CD4-positive, alpha-beta T cell treated with Interleukin-4 for 4 hours (primary cell): ENCODE data around the gene C2CD4D.
"Not testable (repeated sequence)": the region's sequence is repeated elsewhere in the genome, so short reads cannot be mapped to it uniquely, and the experiment has no call there.

ENCODE experiments used
- DNase-seq: peaks from one replicate; pipeline ENCODE4 v3.0.0-alpha.2; 2020

The C2CD4D gene

DNA sequence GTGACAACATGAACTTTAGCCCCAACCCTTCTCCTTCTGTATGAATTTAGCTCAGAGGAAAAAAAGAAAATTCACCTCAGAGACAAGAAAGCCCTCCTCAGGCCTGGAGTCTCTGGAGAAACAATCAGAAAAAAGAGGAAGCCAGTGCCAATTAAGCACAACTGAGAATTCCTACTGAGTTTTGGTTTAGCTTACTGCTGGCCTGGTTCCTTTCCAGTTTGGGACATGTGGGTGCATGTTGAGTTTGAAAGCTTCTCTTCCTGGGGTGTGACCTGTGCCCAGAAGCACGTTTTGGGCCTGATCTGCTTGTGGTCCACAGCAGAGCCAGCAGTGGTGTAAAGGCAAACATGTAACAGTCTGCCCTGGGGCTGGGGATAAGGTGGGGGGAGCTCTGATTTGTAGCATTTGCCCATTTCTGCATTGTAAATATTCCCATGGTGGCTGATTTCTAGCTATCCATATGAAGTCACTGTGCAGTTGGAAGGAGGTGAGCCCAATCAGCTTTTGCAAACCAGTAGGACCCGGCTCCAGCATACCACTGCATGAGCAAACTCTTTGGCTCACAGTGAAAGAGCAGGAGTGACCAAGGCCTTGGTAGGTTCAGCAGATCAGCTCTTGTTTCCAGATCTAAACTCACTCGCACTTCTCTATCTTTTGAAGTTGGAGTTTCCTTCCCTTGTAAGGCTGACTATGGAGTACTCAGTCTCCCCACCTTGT is 18.6 kb upstream of the C2CD4D start:
- no peak for DNase-seq

DNA sequence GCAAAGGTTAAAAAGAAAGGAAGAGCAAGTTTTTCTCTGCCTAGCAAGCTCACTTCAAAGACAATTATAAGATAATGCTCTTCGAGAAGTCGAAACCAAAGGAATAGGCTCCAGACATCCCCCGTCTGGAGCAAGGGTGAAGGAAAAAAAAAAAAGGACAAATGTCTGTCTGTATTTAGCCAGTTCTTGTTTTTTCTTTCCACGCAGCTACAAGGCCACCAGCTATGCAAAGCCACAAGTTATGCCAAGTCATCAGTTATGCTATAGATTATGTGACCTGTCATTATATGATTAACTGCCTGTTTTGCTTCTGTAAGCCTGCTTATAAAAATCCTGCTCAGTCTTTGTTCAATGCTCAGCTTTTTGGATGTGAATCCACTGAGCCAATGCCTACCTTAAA is 16.3 kb upstream of the C2CD4D start:
- no peak for DNase-seq

DNA sequence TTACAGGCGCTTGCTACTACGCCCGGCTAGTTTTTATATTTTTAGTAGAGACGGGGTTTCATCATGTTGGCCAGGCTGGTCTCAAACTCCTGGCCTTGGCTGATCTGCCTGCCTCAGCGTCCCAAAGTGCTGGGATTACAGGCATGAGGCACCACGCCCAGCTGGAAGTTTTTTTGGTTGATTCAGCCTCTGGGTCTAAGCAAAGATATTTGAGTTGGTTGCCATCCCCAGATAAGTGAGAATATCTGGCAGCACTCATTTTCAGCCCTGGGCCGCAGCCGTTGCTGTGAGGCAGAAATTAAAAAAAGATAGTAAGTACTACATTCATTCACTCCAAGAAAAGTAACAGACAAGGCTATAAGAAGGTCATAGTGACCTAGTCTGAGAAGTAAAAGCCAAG is 15.9 kb upstream of the C2CD4D start:
- not testable (repeated sequence) for DNase-seq

DNA sequence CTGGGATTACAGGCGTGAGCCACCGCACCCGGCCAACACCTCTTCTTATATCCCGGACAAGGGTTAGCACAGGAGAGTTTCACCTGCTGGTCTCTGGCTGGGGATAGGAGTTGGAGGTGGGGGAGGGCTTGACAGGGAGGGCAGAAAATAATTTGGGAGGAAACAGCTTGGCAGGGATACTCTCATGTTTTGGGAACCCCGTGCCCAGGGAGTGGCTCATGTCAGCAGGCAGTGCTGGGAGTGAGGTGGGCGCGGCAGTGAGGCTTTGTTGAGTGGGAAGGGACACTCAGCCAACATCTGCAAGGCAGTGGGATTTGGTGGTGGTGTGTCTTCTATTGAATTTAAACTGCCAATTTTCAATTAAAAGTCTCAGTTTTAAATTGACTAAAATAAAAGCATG is 15.0 kb upstream of the C2CD4D start:
- DNase-seq, result no peak

DNA sequence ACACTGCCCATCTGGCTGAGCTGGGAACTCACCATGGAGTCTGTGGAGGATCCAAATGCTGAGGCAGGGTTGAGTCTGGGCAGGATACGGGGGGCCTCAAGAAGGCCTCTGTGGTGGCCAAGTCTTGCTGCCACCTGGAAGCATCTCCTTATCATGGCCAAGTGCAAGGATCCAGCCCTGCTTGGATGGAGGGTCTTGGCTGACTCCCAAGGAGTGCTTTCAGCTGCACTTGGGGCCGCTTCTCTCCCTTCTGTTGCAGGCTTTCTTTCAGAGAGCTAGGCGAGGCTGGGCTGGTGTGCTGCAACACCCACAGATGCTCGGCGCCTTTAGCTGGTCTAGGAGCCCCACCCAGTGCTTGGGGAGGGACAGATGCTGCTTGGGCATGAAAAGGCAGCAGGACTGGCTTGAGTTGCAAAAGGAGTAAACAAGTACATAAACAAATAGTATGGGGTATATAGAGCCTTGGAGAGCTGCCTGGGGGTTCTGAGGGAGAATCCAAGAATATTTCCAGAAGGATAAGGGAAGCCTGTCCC is 13.9 kb upstream of the C2CD4D start, which contains the start of gene THEM5:
THEM5 (minus strand) TSS at position 302 of the 533 bp plus-strand sequence; CDS start at position 155, 147 bp downstream.
- no peak for DNase-seq

DNA sequence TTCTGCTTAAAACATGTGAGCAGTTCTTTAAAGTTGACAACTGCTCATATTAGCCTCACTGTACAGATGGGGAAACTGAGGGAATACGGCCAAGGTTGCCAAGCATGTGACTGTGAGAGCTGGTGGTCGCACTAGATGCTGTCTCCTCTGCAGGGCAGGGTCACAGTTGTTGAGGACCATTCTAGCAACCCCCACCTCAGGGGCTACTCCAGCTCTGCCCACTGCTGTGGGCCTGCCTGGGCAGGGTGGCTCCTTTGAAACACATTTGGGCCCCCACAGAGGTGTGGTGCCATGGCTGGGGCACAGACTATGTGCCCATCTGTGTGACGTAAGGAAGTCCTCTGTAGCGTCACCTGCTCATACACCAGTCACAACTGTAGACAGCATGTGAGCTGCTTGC is 13.1 kb upstream of the C2CD4D start:
- no peak for DNase-seq

DNA sequence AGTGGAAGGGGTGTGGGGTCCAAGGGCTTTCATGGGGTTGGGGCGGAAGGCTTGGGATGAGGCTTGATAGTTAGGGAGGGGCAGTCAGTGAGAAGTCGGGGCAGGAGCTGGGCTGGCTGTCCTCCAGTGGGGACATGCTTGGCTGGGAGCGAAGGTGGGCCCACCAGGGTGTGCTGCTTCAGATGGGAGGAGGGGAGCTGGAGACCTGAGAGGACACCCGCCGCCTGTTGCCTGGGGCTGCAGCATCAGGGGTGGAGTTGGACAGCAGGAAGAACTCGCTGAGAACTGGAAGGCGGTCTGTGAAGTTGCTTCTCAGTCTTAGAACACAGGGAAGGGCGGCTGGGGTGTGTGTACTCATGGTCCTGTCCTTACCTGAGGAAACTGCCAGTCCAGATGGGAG is 12.3 kb upstream of the C2CD4D start:
- DNase-seq, result no peak

DNA sequence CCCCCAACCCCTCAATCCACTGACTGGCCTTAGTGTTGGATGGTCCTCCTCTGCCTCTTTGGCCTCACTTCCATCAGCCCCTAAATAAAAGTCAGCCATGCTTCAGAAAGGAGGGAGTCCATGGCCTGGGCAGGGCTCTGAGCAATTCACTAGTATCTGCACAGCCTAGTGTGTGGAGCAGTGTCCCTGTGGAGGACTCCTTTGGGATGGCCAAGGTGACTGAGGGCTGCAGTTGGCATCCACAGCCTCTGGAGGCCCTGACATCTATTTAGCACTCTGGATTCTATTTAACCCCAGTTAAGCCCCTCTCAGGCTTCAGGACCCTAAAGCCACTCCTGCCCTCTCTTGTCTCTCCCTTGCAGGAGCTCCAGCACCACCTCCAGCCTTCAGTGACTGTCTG is 10.3 kb upstream of the C2CD4D start:
- DNase-seq, result no peak

DNA sequence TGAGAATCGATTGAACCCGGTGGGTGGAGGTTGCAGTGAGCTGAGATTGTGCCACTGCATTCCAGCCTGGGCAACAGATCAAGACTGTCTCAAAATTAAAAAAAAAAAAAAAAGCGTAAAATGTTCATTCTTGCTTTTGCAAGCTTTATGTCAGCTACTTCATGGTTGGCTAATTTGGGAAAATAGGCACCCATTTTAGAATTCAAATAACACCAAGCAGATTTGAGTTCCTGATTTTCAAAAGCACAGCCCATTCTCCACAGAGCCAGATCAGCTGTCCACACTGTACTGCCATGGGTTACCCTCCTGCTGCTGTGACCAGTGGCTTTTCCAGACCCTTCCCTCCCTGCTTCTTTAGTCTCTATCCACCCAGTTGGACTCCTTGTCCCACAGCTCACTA is 9.5 kb upstream of the C2CD4D start:
- no peak for DNase-seq

DNA sequence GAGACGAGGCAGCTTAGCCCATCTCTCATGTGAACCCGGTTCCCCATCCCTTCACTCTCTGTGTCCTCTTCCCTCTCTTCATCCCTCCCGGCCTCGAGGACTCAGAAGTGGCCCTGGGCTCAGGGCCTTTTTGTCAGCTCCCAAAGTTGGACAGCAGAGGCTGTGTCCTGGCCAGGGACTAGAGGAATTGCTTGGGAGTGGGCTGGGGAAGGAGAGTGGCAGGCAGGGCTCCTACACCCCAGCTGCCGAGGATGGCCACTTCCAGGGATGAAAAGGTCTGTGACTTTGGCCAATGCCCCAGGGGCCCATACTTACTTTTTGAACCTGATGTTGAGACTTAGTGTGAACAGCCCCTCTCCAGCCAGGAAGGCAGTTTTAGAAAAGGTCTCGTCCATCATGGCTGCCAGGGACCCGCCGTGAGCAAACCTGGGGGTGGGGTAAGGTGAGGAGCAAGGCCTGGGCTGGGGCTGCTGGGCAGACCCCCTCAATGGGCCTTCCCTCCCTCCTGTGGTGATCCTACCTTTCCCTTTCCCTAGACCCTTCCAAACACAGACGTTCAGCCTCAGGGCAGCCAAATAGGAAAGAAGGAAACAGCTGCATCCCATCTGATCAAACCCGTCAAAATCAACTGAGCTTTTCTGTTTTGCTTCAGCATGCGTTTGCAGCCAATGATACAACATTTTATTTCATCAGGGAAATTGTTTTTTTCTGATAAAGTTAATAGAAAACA is 8.4 kb upstream of the C2CD4D start:
- no peak for DNase-seq

DNA sequence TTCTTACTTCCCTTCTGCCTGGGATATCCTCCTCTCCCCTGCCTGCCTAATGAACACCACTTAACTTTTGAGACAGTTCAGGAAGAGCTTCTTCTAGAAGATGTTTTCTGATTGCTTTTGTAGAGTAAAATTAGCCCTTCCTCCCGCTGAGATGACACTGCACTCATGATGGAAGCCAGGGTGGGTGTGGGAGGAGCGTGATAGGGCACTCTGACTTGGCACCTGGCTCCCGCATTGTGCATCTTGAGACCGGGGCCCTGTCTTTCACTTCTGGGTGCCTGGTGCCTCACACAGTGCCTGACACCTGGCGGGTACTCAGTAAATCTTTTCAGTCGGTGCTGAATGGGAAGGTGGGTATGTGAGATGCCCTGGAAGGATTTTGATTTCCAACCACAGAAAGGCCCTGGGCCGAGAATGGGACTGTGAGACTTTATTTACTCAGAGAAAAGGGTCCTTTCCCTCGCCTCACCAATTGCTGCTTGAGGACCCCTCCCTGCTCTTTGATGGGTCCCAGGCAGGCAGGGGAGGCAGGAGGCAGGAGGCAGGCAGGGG is 7.1 kb upstream of the C2CD4D start:
- DNase-seq, result no peak

DNA sequence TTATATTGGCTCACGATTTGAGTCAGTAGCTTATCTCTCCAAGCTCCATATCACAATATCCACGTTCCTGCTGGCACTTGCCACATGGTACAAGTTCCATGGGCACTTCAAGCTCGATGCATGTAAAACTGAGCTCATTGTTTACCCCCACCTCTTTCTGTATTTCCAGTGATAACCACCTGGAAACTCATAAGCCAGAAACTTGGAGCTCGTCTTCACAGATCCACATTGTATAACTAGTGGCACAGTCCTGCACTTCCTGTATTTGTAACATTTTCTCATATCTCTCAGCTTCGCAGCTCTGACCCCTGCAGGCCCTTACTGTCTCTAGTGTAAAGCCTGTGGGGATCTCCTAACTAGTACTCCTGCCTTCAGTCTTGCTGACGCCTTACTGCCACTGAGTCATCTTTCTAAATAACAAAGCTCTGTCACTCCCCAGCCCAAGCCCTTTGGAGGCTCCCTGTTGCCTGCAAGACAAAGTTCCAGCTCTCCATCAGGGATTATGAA is 6.5 kb upstream of the C2CD4D start:
- peak; percentile 34 for DNase-seq

DNA sequence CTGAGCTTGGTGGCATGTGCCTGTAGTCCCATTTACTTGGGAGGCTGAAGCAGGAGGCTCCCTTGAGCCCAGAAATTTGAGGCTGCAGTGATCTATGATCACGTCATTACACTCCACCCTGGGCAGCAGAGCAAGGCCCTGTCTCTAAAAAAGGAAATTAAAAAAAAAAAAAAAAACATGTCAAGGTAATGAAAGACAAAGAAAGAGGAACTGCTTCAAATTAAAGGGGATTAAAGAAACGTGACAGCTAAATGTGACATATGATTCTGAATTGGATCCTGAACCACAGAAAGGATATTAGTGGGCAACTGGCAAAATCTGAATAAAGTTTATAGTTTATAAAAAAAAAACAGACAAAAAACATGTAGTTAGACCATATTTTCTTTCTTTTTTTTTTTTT is 3.8 kb upstream of the C2CD4D start:
- no peak for DNase-seq

DNA sequence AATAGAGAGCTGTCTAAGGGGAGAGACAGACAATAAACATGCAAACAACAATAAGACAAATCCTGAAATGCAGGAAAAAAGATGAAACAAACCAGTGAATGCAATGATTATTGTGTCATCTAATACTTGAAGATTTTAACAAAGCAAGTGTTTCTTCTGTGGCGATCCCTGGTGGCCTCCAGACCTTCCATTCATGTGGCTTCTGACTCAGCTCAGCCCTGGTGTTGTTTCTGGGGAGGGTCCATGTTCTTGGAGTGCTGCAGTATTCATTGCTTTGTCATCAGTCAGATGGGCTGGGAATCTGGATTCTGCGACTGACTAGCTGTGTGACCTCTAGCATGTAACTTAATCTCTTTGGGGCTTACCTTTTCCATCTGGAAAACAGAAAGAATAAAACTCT is 1.5 kb upstream of the C2CD4D start:
- DNase-seq, result no peak

DNA sequence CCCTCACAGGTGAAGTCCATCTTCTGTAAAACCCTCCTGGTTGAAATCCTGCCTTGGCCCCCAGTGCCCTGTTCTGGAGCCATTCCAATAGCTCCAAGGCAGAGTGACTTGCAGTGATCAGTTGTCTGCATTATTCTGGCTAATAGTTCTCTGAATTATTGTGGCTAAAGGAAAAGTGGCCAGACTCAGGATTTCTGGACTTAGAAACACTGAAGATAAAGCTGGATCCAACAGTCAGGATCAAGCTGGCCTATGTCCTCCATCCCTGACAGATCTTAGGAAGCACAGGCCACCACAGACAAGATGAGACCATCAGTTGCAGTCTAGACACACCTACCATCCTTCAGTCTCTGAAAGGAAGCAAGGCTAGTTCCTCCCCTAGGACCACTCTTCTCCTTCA is 801 bp upstream of the C2CD4D start:
- DNase-seq, result no peak

DNA sequence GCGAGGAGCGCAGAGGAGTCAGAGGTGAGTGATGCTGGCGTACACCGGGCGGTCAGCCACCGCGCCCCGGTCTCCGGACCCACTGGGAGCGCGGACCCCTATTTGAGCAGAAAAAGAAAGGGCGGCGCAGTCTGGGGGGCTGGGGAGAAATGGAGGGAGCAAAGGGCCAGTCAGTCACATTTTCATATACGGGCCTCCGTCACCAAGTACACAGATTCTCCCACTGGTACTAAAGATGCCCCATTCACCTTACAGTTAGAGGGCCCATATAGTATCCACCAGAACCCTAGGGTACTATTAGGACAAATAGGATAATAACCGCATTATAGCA is 573 bp downstream of the C2CD4D start:
- DNase-seq, result no peak

DNA sequence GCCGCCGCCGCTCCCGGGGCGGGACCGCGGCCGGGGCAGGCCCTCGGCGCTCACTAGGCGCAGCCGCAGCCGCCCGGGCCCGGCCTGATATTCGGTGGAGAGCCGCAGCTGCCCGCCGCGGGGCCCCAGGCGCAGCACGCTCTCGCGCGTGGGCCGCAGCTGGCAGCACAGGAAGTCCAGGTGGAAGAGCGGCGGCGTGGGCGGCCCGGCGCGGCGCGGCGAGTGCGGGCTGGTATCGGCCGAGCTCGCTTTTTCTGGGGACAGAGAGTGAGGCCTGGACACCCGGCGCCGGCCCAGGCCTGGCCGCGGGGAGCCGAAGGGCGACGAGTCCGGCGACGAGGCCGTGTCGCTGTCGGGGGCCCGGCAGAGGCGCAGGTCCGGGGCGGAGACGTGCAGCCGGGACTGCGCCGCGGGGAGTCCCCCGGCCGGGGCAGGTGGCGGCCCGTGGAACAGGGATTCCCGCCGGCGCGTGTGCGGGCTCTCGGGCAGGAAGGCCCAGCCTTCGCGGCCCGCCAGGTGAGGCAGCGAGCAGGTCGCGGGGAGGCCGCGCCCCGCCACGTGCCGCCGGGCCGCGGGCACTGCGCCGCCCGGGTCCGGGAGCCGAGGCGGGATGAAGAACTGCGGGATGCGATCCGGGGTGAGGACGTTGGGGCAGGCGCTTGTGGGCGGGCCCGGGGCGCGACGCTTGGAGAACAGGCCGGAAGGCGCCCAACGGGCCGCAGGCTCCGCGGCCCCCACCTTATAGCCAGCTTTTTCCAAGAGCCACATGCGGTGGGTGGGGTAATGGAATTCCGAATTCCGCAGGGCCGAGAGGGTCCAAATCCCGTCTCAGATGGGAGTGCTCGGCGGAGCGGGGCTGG is 1.2 kb downstream of the C2CD4D start:
- no peak for DNase-seq

DNA sequence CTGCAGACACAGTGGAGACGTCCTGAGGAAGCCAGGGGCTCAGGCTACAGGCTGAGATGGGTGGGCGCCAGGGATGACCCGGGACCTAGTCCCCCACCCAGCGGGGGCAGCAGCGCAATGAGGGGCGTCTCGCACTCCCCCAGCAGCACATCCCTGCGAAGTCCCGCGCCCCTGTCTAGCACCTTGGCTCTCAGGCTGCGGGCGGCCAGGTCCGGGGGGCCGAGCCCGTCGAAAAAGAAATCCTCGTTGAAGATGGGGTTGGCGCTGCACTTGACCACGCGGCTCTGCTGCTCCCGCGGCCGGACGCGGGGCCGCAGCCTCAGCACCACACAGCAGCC is 1.8 kb downstream of the C2CD4D start:
- DNase-seq, result no peak

DNA sequence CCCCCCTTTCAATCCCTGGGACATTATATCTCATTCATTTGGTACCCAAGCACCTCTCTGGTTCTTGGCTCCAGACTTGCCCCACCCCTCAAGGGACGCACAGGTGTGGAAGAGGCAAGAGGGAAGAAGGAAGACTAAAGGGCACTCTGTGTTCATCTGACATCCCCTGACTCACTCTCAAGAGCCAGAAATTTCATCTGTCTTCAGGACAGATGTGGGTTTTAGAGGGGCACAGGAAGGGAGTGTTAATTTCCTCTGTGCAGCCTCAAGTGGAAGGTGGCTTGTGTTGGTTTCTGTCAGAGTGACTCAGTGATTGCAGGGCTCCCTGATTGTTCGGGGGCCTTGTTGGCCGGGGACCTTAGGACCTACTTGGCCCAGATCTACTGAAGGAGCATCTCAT is 2.4 kb downstream of the C2CD4D start:
- peak; percentile 73 for DNase-seq

DNA sequence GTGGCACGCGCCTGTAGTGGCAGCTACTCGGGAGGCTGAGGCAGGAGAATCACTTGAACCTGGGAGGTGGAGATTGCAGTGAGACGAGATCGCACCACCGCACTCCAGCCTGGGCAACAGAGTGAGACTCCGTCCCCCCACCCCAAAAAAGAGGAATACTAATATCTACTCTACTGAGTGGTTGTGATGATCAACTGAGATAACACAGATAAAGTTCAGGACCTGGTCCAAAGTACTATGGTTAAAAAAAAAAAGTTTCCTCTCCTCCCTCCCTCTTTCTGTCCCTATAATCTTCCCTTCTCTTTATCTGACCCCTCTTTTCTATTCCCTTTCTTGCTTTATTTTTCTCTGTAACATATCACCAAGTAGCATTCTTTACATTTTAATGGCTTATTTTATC is 4.0 kb downstream of the C2CD4D start:
- DNase-seq, result no peak

DNA sequence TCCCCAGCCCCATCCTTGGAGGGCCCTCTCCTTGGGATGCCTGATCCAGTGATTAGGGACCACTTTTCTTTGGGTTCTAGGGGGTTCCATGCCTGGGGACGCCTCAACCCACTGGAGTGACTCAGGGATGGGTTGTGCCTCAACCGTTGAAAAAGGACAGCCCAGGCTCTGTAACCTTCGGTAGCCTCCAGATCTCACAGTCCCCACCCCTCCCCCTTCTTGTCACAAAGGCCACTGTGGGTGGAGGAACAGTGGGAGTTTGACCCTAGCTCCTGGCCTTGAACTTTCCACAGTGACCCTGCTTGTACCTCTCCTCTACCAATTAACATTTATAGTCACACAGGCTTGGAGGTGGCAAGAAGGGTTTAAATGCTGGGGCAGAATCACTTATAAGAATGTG is 5.4 kb downstream of the C2CD4D start:
- no peak for DNase-seq

DNA sequence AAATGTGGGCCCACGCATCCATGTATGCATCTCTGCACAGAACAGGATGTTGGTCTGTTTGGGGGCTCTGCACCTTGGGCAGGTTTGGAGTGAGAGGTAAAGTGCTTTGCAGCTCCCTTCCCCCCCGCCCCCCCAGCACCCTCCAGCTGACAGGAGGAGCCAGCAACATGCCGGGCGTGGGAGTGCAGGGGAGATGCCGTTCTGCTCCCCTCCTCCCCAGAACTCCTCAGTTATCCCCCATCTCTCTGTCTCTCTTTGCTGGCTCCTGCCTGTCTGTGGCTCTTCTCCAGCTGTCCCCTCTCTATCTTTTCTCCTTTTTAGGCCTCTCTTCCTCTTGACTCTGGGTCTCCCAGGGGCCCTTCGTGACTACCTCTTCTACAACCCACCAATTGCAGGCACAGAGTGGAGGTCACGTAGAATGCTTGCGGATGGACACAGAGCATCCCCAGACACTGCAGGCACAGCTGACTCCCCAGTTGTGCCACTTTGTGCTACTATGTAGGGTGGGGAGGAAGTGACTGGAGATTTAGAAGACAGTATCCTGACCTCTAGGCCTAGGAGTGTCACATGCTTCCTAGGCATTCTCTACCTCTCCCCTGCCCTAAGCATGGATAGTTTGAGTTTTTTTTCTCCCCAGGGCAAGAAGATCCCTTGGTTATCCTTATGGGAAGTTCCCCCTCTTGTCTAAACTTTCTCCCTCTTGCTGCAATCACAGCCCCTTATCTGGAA is 6.3 kb downstream of the C2CD4D start:
- DNase-seq, result no peak
